ENCODE measurements around the gene BPIFB6.
"Not testable (repeated sequence)": the region's sequence is repeated elsewhere in the genome, so short reads cannot be mapped to it uniquely, and the experiment has no call there.

The BPIFB6 gene

GRCh38 chr20:33038243-33038642 is 6.8 kb downstream of the BPIFB6 start:
- H3K4me3 ChIP-seq (ENCODE audit: low read depth, low read length): no peak overlapping the region
- H3K27me3 ChIP-seq (ENCODE audit: insufficient read depth, low read depth, severe bottlenecking): no peaks in the 10 kb centered on the region
- H3K27ac ChIP-seq: no peak overlapping the region
- no peaks in the 10 kb centered on the region for H3K9me3 ChIP-seq (ENCODE audit: severe bottlenecking)
- no peak for DNase-seq
- TF ChIP-seq CTCF (IDR thresholded peaks at IDR 0.05; ENCODE audit: low read depth, low read length): no peak
- no peaks in the 10 kb centered on the region for H3K36me3 ChIP-seq

GRCh38 chr20:33042430-33042829 is 11.0 kb downstream of the BPIFB6 start:
- Histone ChIP-seq H3K36me3 (no peaks in the 10 kb centered on the region), H3K4me3 (ENCODE audit: low read depth, low read length) (no peak overlapping the region), H3K9me3 (ENCODE audit: severe bottlenecking) (peaks cover 11% of the 10 kb centered on the region), H3K27ac (no peak overlapping the region), H3K27me3 (ENCODE audit: insufficient read depth, low read depth, severe bottlenecking) (no peaks in the 10 kb centered on the region)
- DNase-seq: no peak
- TF ChIP-seq CTCF (IDR thresholded peaks at IDR 0.05; ENCODE audit: low read depth, low read length): no peak

GRCh38 chr20:33042983-33043730 is 11.7 kb downstream of the BPIFB6 start:
- H3K9me3 ChIP-seq (ENCODE audit: severe bottlenecking): peaks cover 11% of the 10 kb centered on the region
- H3K27ac ChIP-seq: no peak overlapping the region
- no peaks in the 10 kb centered on the region for H3K27me3 ChIP-seq (ENCODE audit: insufficient read depth, low read depth, severe bottlenecking)
- DNase-seq: no peak
- no peaks in the 10 kb centered on the region for H3K36me3 ChIP-seq
- no peak overlapping the region for H3K4me3 ChIP-seq (ENCODE audit: low read depth, low read length)
- no peak for TF ChIP-seq CTCF (IDR thresholded peaks at IDR 0.05; ENCODE audit: low read depth, low read length)

- Histone ChIP-seq H3K27me3 (ENCODE audit: insufficient read depth, low read depth, severe bottlenecking) (no peaks in the 10 kb centered on the region), H3K27ac (no peak overlapping the region), H3K36me3 (no peaks in the 10 kb centered on the region), H3K9me3 (ENCODE audit: severe bottlenecking) (peaks cover 11% of the 10 kb centered on the region), H3K4me3 (ENCODE audit: low read depth, low read length) (no peak overlapping the region)
- DNase-seq: no peak
- no peak for TF ChIP-seq CTCF (IDR thresholded peaks at IDR 0.05; ENCODE audit: low read depth, low read length)
Measured at GRCh38 chr20:33043731-33044181, 12.3 kb downstream of the BPIFB6 start.

GRCh38 chr20:33045129-33045721 is 13.8 kb downstream of the BPIFB6 start:
- H3K27me3 ChIP-seq (ENCODE audit: insufficient read depth, low read depth, severe bottlenecking); DNase-seq; H3K4me3 ChIP-seq (ENCODE audit: low read depth, low read length); H3K36me3 ChIP-seq; H3K27ac ChIP-seq: not testable (repeated sequence)
- peaks cover 11% of the 10 kb centered on the region for H3K9me3 ChIP-seq (ENCODE audit: severe bottlenecking)

GRCh38 chr20:33046412-33046811 is 15.0 kb downstream of the BPIFB6 start:
- no peaks in the 10 kb centered on the region for H3K27me3 ChIP-seq (ENCODE audit: insufficient read depth, low read depth, severe bottlenecking)
- H3K36me3 ChIP-seq: no peaks in the 10 kb centered on the region
- H3K4me3 ChIP-seq (ENCODE audit: low read depth, low read length): no peak overlapping the region
- DNase-seq: no peak
- H3K27ac ChIP-seq: no peak overlapping the region
- no peak for TF ChIP-seq CTCF (IDR thresholded peaks at IDR 0.05; ENCODE audit: low read depth, low read length)
- H3K9me3 ChIP-seq (ENCODE audit: severe bottlenecking): peaks cover 11% of the 10 kb centered on the region

All from WERI-Rb-1 (cell line).